Kidney (tissue), 14 donors: Measurements from ENCODE around the gene LTB4R2. TPM values are rescaled to one million over a fixed set of nuclear protein-coding genes. Genes with fewer than 3 reads are reported as not detected.

Source experiments
- DNase-seq, 5 donors: peaks; one replicate each; pipeline ENCODE4 v3.0.0-alpha.2; 2013 to 2020
- FAIRE-seq: peaks from 2 replicates; lab custom pipeline; 2012; peaks lifted over from hg19 to GRCh38; lab: Jason Lieb, UNC
- H3K27ac ChIP-seq, 2 donors: one replicate each; pipeline ENCODE4 v1.7.0; 2013; ENCODE audit warnings: low read depth in 2 of 2, low read length in 2 of 2, inconsistent platforms in 1 of 2
- H3K27me3 ChIP-seq: one replicate; pipeline ENCODE4 v1.7.1; 2013; ENCODE audit warnings: low read length, inconsistent platforms; ENCODE audit not compliant: control insufficient read depth, insufficient read depth
- H3K36me3 ChIP-seq, 3 donors: one replicate each; pipeline versions ENCODE4 v1.7.0 to v1.7.1; 2013; ENCODE audit warnings: low read length in 3 of 3, control low read depth in 1 of 3, inconsistent platforms in 1 of 3; ENCODE audit not compliant: insufficient read depth in 3 of 3, control insufficient read depth in 2 of 3
- H3K4me1 ChIP-seq, 3 donors: one replicate each; pipeline versions ENCODE4 v1.7.0 to v1.7.1; 2013; ENCODE audit warnings: low read length in 3 of 3, inconsistent platforms in 1 of 3, low read depth in 1 of 3; ENCODE audit not compliant: control insufficient read depth in 2 of 3, insufficient read depth in 2 of 3
- H3K4me3 ChIP-seq, 3 donors: one replicate each; pipeline versions ENCODE4 v1.7.0 to v1.8.1; 2013; ENCODE audit warnings: low read length in 3 of 3, control low read depth in 1 of 3, inconsistent platforms in 1 of 3
- H3K9ac ChIP-seq, 3 donors: one replicate each; pipeline versions ENCODE4 v1.7.0 to v1.7.1; 2013; ENCODE audit warnings: low read length in 3 of 3, control low read depth in 1 of 3, inconsistent platforms in 1 of 3
- H3K9me3 ChIP-seq, 3 donors: one replicate each; pipeline versions ENCODE4 v1.7.0 to v1.7.1; 2013; ENCODE audit warnings: low read length in 3 of 3, control low read depth in 1 of 3, inconsistent platforms in 1 of 3; ENCODE audit not compliant: control insufficient read depth in 2 of 3, insufficient read depth in 1 of 3
- CTCF ChIP-seq: IDR thresholded peaks from 3 replicates; pipeline ENCODE4 v1.5.1; 2012; ENCODE audit warnings: mild to moderate bottlenecking, moderate library complexity, borderline replicate concordance; ENCODE audit not compliant: insufficient read depth; ENCODE audit errors: extremely low read depth
- intact Hi-C: fragments of 100-400 bp; cut with DNase I; formaldehyde crosslinking; loops from one replicate; pipeline ENCODE4 v1.11.1; 2022
- polyA plus RNA-seq: library from polyadenylated mRNA; stranded (reverse); fragments of 350-450 nt; fragmentation: Illumina TruSeq; extraction: RNeasy Lipid Tissue Mini Kit (QIAGEN cat#74804); gene quantifications from one replicate; pipeline ENCODE4 v1.2.3, GENCODE V29; 2014; ENCODE audit warnings: low read depth, low replicate concordance; ENCODE audit not compliant: insufficient read depth
- total RNA-seq: library from RNA; stranded (reverse); fragmentation: NEBNext Ultra II Directional; extraction: Animal tissue kit (Norgen Biotek cat#: 25700); gene quantifications from one replicate; pipeline ENCODE4 v1.2.1, GENCODE V29; 2021
- donor health status: control.
- donor health status: control.
- donor health status: control.
- donor health status: control.
- donor health status: control.
- donor health status: DM: yes; HTN: yes; CAD: no.
- donor health status: Normal renal cell carcinoma (clear cell type).

LTB4R2 gene
- total and polyA plus RNA-seq, 2 donors from 2014 or later: 0.67 to 9.2 TPM

GRCh38 chr14:24278424-24278823 lies 31.5 kb upstream of the LTB4R2 start:
- Histone ChIP-seq H3K27ac (no peak overlapping the region), H3K36me3 (no peaks in the 10 kb centered on the region), H3K9me3 (no peaks in the 10 kb centered on the region), H3K27me3 (no peaks in the 10 kb centered on the region), H3K9ac (no peak overlapping the region), H3K4me3 (no peak overlapping the region), H3K4me1 (peaks cover 0 to 3% (median 0%) of the 10 kb centered on the region in 3 donors)
- TF ChIP-seq CTCF: no peak
- no peak for FAIRE-seq
- intact Hi-C loops: no loop called here
- DNase-seq: no peak

- intact Hi-C loops: no loop called here
- Histone ChIP-seq H3K27me3 (no peaks in the 10 kb centered on the region), H3K4me3 (no peak overlapping the region), H3K9me3 (no peaks in the 10 kb centered on the region), H3K36me3 (no peaks in the 10 kb centered on the region), H3K4me1 (peaks cover 0 to 3% (median 0%) of the 10 kb centered on the region in 3 donors), H3K27ac (no peak overlapping the region), H3K9ac (no peak overlapping the region)
- DNase-seq (no peak), FAIRE-seq (no peak)
- peak; percentile 28 for TF ChIP-seq CTCF
Observed at GRCh38 chr14:24279301-24280186, 30.4 kb upstream of the LTB4R2 start.

- no peaks in the 10 kb centered on the region for H3K27me3 ChIP-seq
- H3K36me3 ChIP-seq: no peaks in the 10 kb centered on the region
- no peak overlapping the region for H3K4me3 ChIP-seq
- peaks cover 0 to 3% (median 0%) of the 10 kb centered on the region in 3 donors for H3K4me1 ChIP-seq
- TF ChIP-seq CTCF: no peak
- DNase-seq: no peak
- no peak overlapping the region for H3K9ac ChIP-seq
- FAIRE-seq: no peak
- H3K9me3 ChIP-seq: no peaks in the 10 kb centered on the region
- H3K27ac ChIP-seq: no peak overlapping the region
- intact Hi-C loops: no loop called here
Observed at GRCh38 chr14:24280797-24281460, 29.0 kb upstream of the LTB4R2 start.
